AG09309 (cell line): ENCODE data around the gene RAPGEF2.

Experiments
- DNase-seq: peaks from one replicate; pipeline ENCODE4 v3.0.0-alpha.2; 2010; ENCODE audit warnings: low read depth
- H3K4me3 ChIP-seq: 2 replicates; pipeline ENCODE4 v1.5.1; 2011; ENCODE audit warnings: mild to moderate bottlenecking, low read depth, low read length, moderate library complexity; ENCODE audit not compliant: control insufficient read depth
- TF ChIP-seq, protein P1 (sequence below): IDR thresholded peaks from 2 replicates; pipeline ENCODE4 v1.5.1; 2011; ENCODE audit warnings: mild to moderate bottlenecking, low read depth, low read length, inconsistent platforms; ENCODE audit not compliant: insufficient read depth, control insufficient read depth; ENCODE audit errors: missing control alignments

The RAPGEF2 gene

DNA sequence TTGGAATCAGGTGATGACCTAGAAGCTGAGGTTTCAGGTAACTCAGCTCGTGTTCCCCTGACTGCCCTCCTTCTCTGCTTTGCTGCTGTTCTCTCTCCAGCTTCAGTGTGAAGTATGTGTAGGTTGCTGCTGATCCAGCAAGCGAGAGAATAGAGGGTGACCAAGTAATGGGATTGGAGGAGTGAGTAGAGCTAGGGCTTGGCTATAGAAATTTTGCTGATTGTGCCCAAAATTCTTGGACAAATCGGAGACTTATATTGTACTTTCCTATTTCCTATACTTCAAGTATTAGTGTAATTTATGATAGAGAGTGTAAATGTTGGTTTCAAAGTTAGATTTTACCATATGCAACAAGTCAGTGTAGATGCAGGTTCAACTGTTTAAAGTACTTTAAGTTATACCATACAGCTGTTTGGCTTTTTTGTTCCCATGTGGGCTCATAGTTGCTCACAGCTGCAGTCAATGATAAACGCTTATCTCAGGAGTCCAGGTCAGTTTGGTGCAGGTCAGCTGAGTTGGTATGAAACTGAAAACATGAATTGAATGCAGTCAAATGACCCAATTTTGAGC, 48.0 kb downstream of the RAPGEF2 start:
- DNase-seq: no peak
- TF ChIP-seq, protein P1, sequence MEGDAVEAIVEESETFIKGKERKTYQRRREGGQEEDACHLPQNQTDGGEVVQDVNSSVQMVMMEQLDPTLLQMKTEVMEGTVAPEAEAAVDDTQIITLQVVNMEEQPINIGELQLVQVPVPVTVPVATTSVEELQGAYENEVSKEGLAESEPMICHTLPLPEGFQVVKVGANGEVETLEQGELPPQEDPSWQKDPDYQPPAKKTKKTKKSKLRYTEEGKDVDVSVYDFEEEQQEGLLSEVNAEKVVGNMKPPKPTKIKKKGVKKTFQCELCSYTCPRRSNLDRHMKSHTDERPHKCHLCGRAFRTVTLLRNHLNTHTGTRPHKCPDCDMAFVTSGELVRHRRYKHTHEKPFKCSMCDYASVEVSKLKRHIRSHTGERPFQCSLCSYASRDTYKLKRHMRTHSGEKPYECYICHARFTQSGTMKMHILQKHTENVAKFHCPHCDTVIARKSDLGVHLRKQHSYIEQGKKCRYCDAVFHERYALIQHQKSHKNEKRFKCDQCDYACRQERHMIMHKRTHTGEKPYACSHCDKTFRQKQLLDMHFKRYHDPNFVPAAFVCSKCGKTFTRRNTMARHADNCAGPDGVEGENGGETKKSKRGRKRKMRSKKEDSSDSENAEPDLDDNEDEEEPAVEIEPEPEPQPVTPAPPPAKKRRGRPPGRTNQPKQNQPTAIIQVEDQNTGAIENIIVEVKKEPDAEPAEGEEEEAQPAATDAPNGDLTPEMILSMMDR: no peak
- no peak overlapping the region for H3K4me3 ChIP-seq

DNA sequence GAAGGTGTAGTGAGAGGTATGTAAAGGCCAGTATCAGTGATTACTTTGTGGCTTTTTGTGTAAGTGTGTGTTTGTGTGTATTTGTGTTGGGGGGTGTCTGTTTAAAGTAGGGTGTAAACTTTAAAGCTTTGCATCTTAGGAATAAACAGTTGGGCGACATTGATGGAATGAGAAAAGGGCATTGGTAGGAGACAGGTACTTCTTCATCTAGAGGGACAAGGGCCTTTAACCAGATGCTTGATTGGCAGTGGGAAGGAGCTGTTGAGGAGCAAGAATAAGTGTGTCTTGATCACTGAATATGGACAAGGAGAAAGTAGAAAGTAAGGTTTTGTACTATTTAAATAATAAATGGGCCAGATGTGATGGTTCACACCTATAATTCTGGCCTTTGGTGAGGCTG, 48.8 kb downstream of the RAPGEF2 start:
- no peak overlapping the region for H3K4me3 ChIP-seq
- TF ChIP-seq, protein P1: no peak
- DNase-seq: no peak

DNA sequence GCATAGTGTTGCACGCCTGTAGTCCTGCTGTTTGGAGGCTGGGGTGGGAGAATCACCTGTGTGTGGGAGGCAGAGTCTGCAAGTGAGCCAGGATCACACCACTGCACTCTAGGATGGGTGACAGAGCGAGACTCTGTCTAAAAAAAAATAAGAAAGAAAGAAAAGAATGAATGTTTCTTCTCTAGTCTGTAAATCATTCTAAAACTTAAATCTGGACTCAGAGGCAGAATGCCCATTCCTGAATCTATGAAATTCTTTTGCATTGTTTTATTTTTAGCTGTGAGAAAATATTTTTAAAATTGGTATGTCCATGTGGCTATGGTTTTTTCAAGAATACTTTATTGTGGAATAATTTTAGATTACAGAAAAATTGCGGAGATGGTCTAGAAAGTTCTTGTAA, 49.3 kb downstream of the RAPGEF2 start:
- TF ChIP-seq, protein P1: no peak
- DNase-seq: no peak

DNA sequence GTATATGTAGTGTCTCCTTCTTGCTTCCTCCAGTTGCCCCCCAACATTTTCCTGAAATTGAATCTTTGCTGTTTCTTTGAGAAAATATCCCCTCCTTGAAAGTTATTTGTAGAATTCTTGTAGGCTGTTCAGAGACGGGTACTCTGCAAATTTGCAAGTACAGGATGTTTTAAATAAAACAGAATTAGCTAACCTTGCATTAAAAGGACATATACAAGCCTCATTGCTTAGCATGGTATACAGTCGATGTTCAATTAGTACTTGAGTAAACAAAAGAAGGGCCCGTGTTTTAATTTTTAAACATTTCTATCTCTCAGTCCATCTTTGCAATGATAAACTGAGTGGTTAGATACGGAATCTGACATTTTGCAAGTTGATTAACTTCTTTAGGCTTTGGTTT, 50.8 kb downstream of the RAPGEF2 start:
- no peak for DNase-seq
- TF ChIP-seq, protein P1: no peak
- H3K4me3 ChIP-seq: no peak overlapping the region

More for the DNA sequence above, 49.3 kb downstream of the RAPGEF2 start:
- H3K4me3 ChIP-seq: no peak overlapping the region

DNA sequence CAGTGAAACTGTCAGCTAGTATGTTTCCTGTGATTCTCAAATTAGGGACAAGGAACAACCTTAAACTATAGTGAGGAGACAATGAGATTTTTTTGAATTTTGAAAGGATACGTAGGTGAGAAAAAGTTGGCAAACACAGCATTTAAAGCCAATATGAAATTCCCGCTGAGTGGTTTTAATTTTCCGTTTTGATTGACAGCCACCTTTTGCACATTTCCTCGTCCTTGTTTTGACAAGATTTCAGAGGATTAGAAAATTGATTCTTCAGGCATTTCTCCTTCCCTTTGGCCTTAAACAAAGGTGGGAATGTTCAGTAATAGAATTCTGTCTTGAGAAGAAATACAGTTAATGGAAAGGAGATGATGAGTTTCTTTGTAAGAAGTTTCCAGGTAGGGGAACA, 52.2 kb downstream of the RAPGEF2 start:
- DNase-seq: no peak
- TF ChIP-seq, protein P1: no peak

DNA sequence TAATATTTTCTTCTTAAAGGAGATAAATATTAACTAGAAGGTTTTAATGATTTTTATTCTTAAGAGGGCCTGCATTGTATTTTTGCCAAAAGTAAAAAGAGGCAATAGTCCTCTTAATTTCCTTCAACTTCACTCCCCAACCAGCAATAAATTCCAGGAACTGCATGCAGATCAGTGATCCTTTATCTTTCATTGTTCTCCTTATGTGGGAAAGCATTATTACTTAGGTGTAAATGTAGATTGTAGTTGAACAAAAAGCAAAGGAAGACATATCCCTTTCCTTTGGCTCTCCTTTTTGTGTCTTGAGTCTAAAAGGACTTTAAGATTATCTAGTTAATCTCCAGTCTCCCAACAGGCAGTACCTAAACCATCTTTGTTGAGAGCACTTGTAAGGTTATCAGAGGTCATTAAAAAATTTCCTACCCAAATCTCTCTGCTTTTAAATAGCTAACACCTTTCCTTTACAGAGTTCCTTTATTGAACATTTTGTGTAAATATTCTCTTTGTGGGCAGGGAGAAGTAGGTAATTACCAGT, 55.3 kb downstream of the RAPGEF2 start:
- no peak for DNase-seq
- TF ChIP-seq, protein P1: no peak
- no peak overlapping the region for H3K4me3 ChIP-seq

More for the DNA sequence above, 52.2 kb downstream of the RAPGEF2 start:
- H3K4me3 ChIP-seq: no peak overlapping the region
